ENCODE measurements around the gene NOS1AP. TPM values are rescaled to one million over a fixed set of nuclear protein-coding genes. Genes with fewer than 3 reads are reported as not detected.
"Not testable (repeated sequence)": the region's sequence is repeated elsewhere in the genome, so short reads cannot be mapped to it uniquely, and the experiment has no call there.

The NOS1AP gene
- polyA plus RNA-seq, 4 donors: 0.89 to 2.1 (median 1.7) TPM

- H3K9me3 ChIP-seq (ENCODE audit: control insufficient read depth in 2 of 2, insufficient read depth in 1 of 2, low read depth in 1 of 2, low read length in 1 of 2): no peaks in the 10 kb centered on the region
- peaks cover 0 to 5% (median 0%) of the 10 kb centered on the region in 3 donors for H3K36me3 ChIP-seq (ENCODE audit: control insufficient read depth in 3 of 3, insufficient read depth in 2 of 3, low read depth in 1 of 3, low read length in 3 of 3)
- FAIRE-seq (no peak), DNase-seq (no peak)
- peaks cover 0 to 8% (median under 1%) of the 10 kb centered on the region in 3 donors for H3K4me1 ChIP-seq (ENCODE audit: control insufficient read depth in 3 of 3, insufficient read depth in 2 of 3, low read depth in 1 of 3, low read length in 2 of 3)
- 92 to 100% (median 92%) methylated on average over 1 of the region's 1 CpG for WGBS, 3 donors
- H3K27ac ChIP-seq (ENCODE audit: low read depth in 1 of 3, low read length in 2 of 3): no peak overlapping the region
- H3K4me3 ChIP-seq (ENCODE audit: low read depth in 1 of 3, low read length in 3 of 3): no peak overlapping the region
- no peaks in the 10 kb centered on the region for H3K27me3 ChIP-seq (ENCODE audit: control insufficient read depth in 3 of 3, insufficient read depth in 3 of 3, low read length in 3 of 3)
These were observed 273.0 kb downstream of the NOS1AP start for GRCh38 chr1:162342452-162342983.

DNA sequence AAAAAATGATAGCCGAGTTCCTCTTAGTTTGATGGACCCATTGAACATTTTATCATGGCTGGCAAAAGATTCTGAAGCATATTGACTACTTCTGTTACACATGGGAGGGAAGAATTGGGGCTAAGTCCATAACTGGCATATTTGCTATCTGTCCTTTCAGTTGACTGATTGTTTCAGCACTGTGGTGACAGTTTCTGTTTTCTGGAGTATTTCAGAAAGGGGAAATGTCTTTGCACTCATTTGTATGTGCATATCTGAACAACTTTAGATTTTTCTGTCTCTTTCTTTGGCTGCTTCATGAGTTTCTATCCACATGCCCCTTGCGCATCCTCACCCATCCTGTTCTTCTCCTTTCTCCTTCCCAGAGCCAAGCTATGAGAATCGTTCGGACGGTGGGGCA, 274.0 kb downstream of the NOS1AP start:
- no peaks in the 10 kb centered on the region for H3K9me3 ChIP-seq (ENCODE audit: control insufficient read depth in 2 of 2, insufficient read depth in 1 of 2, low read depth in 1 of 2, low read length in 1 of 2)
- no peak overlapping the region for H3K27ac ChIP-seq (ENCODE audit: low read depth in 1 of 3, low read length in 2 of 3)
- no peak for DNase-seq
- peaks cover 0 to 11% (median 4%) of the 10 kb centered on the region in 3 donors for H3K4me1 ChIP-seq (ENCODE audit: control insufficient read depth in 3 of 3, insufficient read depth in 2 of 3, low read depth in 1 of 3, low read length in 2 of 3)
- peaks cover 0 to 5% (median 0%) of the 10 kb centered on the region in 3 donors for H3K36me3 ChIP-seq (ENCODE audit: control insufficient read depth in 3 of 3, insufficient read depth in 2 of 3, low read depth in 1 of 3, low read length in 3 of 3)
- WGBS, 3 donors: 86 to 92% (median 88%) methylated on average over 5 of the region's 5 CpGs
- FAIRE-seq: no peak
- H3K27me3 ChIP-seq (ENCODE audit: control insufficient read depth in 3 of 3, insufficient read depth in 3 of 3, low read length in 3 of 3): no peaks in the 10 kb centered on the region
- H3K4me3 ChIP-seq (ENCODE audit: low read depth in 1 of 3, low read length in 3 of 3): no peak overlapping the region

DNA sequence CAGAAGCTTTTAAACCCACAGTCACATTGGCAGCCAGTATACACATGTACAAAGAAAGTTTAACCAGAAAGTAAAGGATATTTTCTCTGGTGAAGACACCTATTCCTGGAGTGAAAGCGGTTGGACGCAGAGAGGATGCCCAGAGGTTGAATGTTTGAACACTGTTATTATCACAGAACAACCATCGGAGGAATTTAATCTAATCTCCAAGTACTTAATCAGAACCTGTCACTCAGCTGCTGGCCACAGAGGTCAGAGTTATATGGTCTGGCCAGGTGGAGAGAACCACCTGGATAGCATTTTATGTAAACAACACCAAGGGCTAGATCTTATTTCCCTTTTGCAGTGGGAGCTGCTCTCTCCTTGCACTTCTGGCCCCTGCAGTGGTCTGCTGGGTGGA, 277.8 kb downstream of the NOS1AP start:
- FAIRE-seq (no peak), DNase-seq (peak; percentile 17 to 58)
- H3K9me3 ChIP-seq (ENCODE audit: control insufficient read depth in 2 of 2, insufficient read depth in 1 of 2, low read depth in 1 of 2, low read length in 1 of 2): peaks cover 0 to 3% of the 10 kb centered on the region in 2 donors
- WGBS, 3 donors: 15 to 54% (median 36%) methylated on average over 3 of the region's 3 CpGs
- no peaks in the 10 kb centered on the region for H3K27me3 ChIP-seq (ENCODE audit: control insufficient read depth in 3 of 3, insufficient read depth in 3 of 3, low read length in 3 of 3)
- H3K4me3 ChIP-seq (ENCODE audit: low read depth in 1 of 3, low read length in 3 of 3): no peak overlapping the region
- H3K27ac ChIP-seq (ENCODE audit: low read depth in 1 of 3, low read length in 2 of 3): no peak overlapping the region
- peaks cover 0 to 4% (median 0%) of the 10 kb centered on the region in 3 donors for H3K36me3 ChIP-seq (ENCODE audit: control insufficient read depth in 3 of 3, insufficient read depth in 2 of 3, low read depth in 1 of 3, low read length in 3 of 3)
- H3K4me1 ChIP-seq (ENCODE audit: control insufficient read depth in 3 of 3, insufficient read depth in 2 of 3, low read depth in 1 of 3, low read length in 2 of 3): peaks cover 6 to 39% (median 13%) of the 10 kb centered on the region in 3 donors

- Histone ChIP-seq H3K4me1 (ENCODE audit: control insufficient read depth in 3 of 3, insufficient read depth in 2 of 3, low read depth in 1 of 3, low read length in 2 of 3) (peaks cover 6 to 48% (median 13%) of the 10 kb centered on the region in 3 donors), H3K27ac (ENCODE audit: low read depth in 1 of 3, low read length in 2 of 3) (peak overlapping the region; percentile 50 to 87 (median 53)), H3K27me3 (ENCODE audit: control insufficient read depth in 3 of 3, insufficient read depth in 3 of 3, low read length in 3 of 3) (no peaks in the 10 kb centered on the region), H3K36me3 (ENCODE audit: control insufficient read depth in 3 of 3, insufficient read depth in 2 of 3, low read depth in 1 of 3, low read length in 3 of 3) (no peaks in the 10 kb centered on the region), H3K9me3 (ENCODE audit: control insufficient read depth in 2 of 2, insufficient read depth in 1 of 2, low read depth in 1 of 2, low read length in 1 of 2) (peaks cover 0 to 3% of the 10 kb centered on the region in 2 donors), H3K4me3 (ENCODE audit: low read depth in 1 of 3, low read length in 3 of 3) (no peak overlapping the region)
- WGBS, 3 donors: 14 to 45% (median 29%) methylated on average over 11 of the region's 11 CpGs
- DNase-seq: peak; percentile 89 to 91
- no peak for FAIRE-seq
These were observed 280.3 kb downstream of the NOS1AP start for GRCh38 chr1:162349635-162350330.

- Histone ChIP-seq H3K27me3 (ENCODE audit: control insufficient read depth in 3 of 3, insufficient read depth in 3 of 3, low read length in 3 of 3) (no peaks in the 10 kb centered on the region), H3K36me3 (ENCODE audit: control insufficient read depth in 3 of 3, insufficient read depth in 2 of 3, low read depth in 1 of 3, low read length in 3 of 3) (peaks cover 0 to 9% (median 0%) of the 10 kb centered on the region in 3 donors), H3K4me1 (ENCODE audit: control insufficient read depth in 3 of 3, insufficient read depth in 2 of 3, low read depth in 1 of 3, low read length in 2 of 3) (peaks cover 6 to 54% (median 13%) of the 10 kb centered on the region in 3 donors), H3K9me3 (ENCODE audit: control insufficient read depth in 2 of 2, insufficient read depth in 1 of 2, low read depth in 1 of 2, low read length in 1 of 2) (peaks cover 0 to 3% of the 10 kb centered on the region in 2 donors), H3K27ac (ENCODE audit: low read depth in 1 of 3, low read length in 2 of 3) (no peak overlapping the region), H3K4me3 (ENCODE audit: low read depth in 1 of 3, low read length in 3 of 3) (no peak overlapping the region)
- WGBS, 3 donors: 37 to 66% (median 47%) methylated on average over 6 of the region's 6 CpGs
- FAIRE-seq (no peak), DNase-seq (no peak)
These were observed 281.9 kb downstream of the NOS1AP start for GRCh38 chr1:162351246-162351842.

- H3K9me3 ChIP-seq (ENCODE audit: control insufficient read depth in 2 of 2, insufficient read depth in 1 of 2, low read depth in 1 of 2, low read length in 1 of 2); DNase-seq; H3K27ac ChIP-seq (ENCODE audit: low read depth in 1 of 3, low read length in 2 of 3); H3K4me3 ChIP-seq (ENCODE audit: low read depth in 1 of 3, low read length in 3 of 3); H3K27me3 ChIP-seq (ENCODE audit: control insufficient read depth in 3 of 3, insufficient read depth in 3 of 3, low read length in 3 of 3); FAIRE-seq: not testable (repeated sequence)
- WGBS, 3 donors: 62 to 90% (median 83%) methylated on average over 3 to 4 of the region's 4 CpGs
- Histone ChIP-seq H3K4me1 (ENCODE audit: control insufficient read depth in 3 of 3, insufficient read depth in 2 of 3, low read depth in 1 of 3, low read length in 2 of 3) (peaks cover 6 to 52% (median 13%) of the 10 kb centered on the region in 3 donors), H3K36me3 (ENCODE audit: control insufficient read depth in 3 of 3, insufficient read depth in 2 of 3, low read depth in 1 of 3, low read length in 3 of 3) (peaks cover 0 to 14% (median 0%) of the 10 kb centered on the region in 3 donors)
These were observed 282.4 kb downstream of the NOS1AP start for GRCh38 chr1:162351874-162352273.

DNA sequence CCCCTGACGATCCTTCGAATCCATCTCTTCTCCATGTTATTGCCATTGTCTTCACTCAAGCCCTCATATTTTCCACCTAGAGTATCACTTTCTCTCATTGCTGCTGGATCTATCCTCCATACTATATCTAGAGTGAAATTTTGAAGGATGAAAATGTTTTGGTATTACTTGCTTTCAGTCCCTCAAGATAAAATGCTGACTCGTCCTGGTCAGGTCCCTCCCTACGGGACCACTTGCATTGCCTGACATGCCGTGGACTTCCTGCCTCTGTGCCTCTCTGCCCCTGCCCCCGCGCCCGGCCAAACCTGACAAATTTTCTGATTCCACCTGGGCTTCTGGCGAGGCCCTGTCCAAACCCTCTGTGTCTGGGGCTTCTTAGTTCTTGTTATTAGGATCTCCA, 283.6 kb downstream of the NOS1AP start:
- H3K4me1 ChIP-seq (ENCODE audit: control insufficient read depth in 3 of 3, insufficient read depth in 2 of 3, low read depth in 1 of 3, low read length in 2 of 3): peaks cover 6 to 43% (median 9%) of the 10 kb centered on the region in 3 donors
- whole genome bisulfite sequencing, 3 donors: 85 to 95% (median 90%) methylated on average over 9 of the region's 9 CpGs
- no peak overlapping the region for H3K27ac ChIP-seq (ENCODE audit: low read depth in 1 of 3, low read length in 2 of 3)
- H3K27me3 ChIP-seq (ENCODE audit: control insufficient read depth in 3 of 3, insufficient read depth in 3 of 3, low read length in 3 of 3): no peaks in the 10 kb centered on the region
- FAIRE-seq (no peak), DNase-seq (no peak)
- H3K36me3 ChIP-seq (ENCODE audit: control insufficient read depth in 3 of 3, insufficient read depth in 2 of 3, low read depth in 1 of 3, low read length in 3 of 3): peaks cover 0 to 17% (median 0%) of the 10 kb centered on the region in 3 donors
- H3K9me3 ChIP-seq (ENCODE audit: control insufficient read depth in 2 of 2, insufficient read depth in 1 of 2, low read depth in 1 of 2, low read length in 1 of 2): peaks cover 0 to 3% of the 10 kb centered on the region in 2 donors
- H3K4me3 ChIP-seq (ENCODE audit: low read depth in 1 of 3, low read length in 3 of 3): no peak overlapping the region

DNA sequence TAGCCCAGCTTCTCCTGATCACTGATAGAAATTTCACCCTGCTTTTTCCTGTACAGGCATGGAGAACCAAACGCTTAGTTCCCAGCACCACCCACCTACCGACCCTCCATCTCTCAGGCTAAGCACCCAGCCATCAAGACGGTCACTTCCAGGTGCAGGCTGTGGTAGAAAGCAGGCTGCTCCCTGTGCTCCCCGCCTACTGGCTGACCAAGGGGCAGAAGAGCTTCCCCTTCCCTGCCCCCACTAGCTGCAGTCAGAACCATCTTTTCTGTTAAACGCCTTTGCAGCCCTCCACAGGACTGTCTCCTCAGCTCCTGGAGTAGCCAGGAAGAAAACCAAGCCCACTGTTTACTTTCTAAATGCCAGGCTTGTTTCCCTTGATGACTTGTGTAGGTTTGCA, 284.2 kb downstream of the NOS1AP start:
- no peak overlapping the region for H3K4me3 ChIP-seq (ENCODE audit: low read depth in 1 of 3, low read length in 3 of 3)
- H3K36me3 ChIP-seq (ENCODE audit: control insufficient read depth in 3 of 3, insufficient read depth in 2 of 3, low read depth in 1 of 3, low read length in 3 of 3): peaks cover 0 to 17% (median 0%) of the 10 kb centered on the region in 3 donors
- DNase-seq: no peak
- H3K27ac ChIP-seq (ENCODE audit: low read depth in 1 of 3, low read length in 2 of 3): no peak overlapping the region
- FAIRE-seq: no peak
- H3K27me3 ChIP-seq (ENCODE audit: control insufficient read depth in 3 of 3, insufficient read depth in 3 of 3, low read length in 3 of 3): no peaks in the 10 kb centered on the region
- peaks cover 6 to 43% (median 9%) of the 10 kb centered on the region in 3 donors for H3K4me1 ChIP-seq (ENCODE audit: control insufficient read depth in 3 of 3, insufficient read depth in 2 of 3, low read depth in 1 of 3, low read length in 2 of 3)
- WGBS, 3 donors: 68 to 87% (median 84%) methylated on average over 5 of the region's 5 CpGs
- peaks cover 0 to 3% of the 10 kb centered on the region in 2 donors for H3K9me3 ChIP-seq (ENCODE audit: control insufficient read depth in 2 of 2, insufficient read depth in 1 of 2, low read depth in 1 of 2, low read length in 1 of 2)
